HG03442 (cell line): ENCODE measurements around the gene FNBP1L.

Experiments
- ATAC-seq: cut with Tn5 transposase; IDR thresholded peaks from one replicate; pipeline ENCODE4 v1.9.1; 2021; ENCODE audit warnings: mild to moderate bottlenecking, moderate library complexity; ENCODE audit not compliant: unreplicated experiment

Gene FNBP1L

DNA sequence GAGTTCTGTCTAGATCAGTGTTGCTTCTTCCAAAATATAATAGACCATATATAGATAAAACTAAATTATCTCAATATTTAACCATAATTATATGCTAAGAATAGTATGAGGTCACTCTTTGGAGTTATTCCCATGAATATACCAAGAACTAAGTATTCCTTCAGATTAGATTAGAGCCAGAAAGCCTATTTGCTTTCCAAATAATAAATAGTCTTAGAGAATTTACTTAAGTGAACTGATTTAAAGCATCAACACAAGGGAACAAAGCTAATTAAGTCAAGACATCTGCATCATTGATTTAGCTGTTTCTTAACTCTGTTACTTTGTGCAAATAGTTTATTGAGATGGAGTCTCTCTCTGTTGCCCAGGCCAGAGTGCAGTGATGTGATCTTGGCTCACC is 35.7 kb downstream of the FNBP1L start:
- ATAC-seq = no peak

GRCh38 chr1:93488207-93488606 is 40.3 kb downstream of the FNBP1L start:
- no peak for ATAC-seq

- no peak for ATAC-seq
Measured at GRCh38 chr1:93489756-93490155, 41.8 kb downstream of the FNBP1L start.

DNA sequence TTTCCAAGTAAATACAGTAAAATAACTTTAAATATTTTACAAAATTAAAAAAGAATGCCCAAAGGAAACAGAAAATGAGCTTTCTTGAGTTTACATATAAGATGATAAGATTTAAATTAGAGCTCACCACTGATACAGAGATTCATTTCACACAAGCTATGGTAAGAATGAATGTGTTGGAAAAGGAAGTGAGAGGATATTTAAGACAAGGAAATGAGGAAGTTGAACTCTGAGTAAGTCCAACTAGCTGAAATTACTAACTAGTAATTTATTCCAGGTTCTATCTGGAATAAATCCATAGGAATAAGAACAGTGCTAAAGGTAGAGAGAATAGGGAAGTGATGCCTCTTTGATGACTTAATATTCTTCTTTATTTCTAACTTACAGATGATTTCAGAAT is 42.4 kb downstream of the FNBP1L start:
- ATAC-seq = no peak

GRCh38 chr1:93495911-93496310 is 48.0 kb downstream of the FNBP1L start:
- ATAC-seq = no peak

GRCh38 chr1:93496520-93496919 is 48.6 kb downstream of the FNBP1L start:
- no peak for ATAC-seq

DNA sequence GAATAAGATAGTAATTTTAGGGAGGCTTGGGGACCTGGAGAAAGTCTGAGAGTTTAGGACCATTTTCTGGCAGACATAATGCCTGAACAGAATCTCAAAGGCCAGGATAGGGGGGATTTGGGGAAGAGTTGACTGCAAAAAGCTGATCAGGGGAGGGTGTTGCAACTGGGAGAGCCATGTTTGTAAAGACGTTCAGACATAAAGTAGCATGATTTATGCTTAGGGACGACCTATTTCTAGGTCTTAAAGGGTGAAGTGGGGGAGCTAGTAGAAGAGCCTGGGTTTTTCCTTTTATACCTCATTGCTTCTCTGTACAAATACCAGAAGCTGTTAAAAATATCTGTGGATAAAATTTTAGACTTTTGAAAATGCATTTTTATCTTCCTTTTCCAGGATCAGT is 51.2 kb downstream of the FNBP1L start:
- ATAC-seq = no peak

DNA sequence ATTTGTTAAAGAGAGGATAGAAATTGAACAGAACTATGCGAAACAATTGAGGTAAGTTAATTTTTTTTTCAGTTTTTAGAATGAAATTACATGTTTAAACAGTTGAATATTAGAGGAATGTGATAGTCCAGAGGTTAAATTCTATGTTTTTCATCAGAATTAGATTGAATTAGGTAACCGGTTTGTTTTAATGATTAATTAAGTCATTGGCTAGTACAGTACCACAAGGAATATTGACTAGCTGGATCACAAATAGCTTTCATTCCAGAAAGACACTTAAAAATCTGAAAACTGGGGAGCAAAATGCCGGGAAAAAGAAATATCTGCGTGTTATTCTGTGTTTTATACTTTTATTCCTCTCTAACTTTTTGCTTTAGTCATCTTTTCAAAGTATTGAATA is 51.6 kb downstream of the FNBP1L start:
- ATAC-seq = no peak

GRCh38 chr1:93500275-93500674 is 52.4 kb downstream of the FNBP1L start:
- ATAC-seq = no peak

GRCh38 chr1:93501399-93501798 is 53.5 kb downstream of the FNBP1L start:
- ATAC-seq = no peak

- no peak for ATAC-seq
Measured at GRCh38 chr1:93501829-93502369, 54.0 kb downstream of the FNBP1L start.

- ATAC-seq = no peak
Measured at GRCh38 chr1:93502571-93502970, 54.7 kb downstream of the FNBP1L start.

DNA sequence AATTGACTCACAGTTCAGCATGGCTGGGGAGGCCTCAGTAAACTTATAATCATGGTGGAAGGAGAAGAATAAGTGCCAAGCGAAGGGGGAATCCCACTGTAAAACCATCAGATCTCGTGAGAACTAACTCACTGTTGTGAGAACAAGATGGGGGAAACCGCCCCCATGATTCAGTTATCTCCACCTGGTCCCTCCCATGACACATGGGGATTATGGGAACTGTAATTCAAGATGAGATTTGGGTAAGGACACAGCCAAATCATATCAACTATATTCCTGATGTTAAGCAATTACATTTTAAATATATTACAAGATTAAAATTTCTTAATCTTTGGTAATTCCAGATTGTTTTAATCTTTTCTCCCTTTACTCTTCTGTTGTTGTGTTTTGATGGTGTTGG is 55.2 kb downstream of the FNBP1L start:
- ATAC-seq = no peak

- no peak for ATAC-seq
Measured at GRCh38 chr1:93503816-93504215, 55.9 kb downstream of the FNBP1L start.

DNA sequence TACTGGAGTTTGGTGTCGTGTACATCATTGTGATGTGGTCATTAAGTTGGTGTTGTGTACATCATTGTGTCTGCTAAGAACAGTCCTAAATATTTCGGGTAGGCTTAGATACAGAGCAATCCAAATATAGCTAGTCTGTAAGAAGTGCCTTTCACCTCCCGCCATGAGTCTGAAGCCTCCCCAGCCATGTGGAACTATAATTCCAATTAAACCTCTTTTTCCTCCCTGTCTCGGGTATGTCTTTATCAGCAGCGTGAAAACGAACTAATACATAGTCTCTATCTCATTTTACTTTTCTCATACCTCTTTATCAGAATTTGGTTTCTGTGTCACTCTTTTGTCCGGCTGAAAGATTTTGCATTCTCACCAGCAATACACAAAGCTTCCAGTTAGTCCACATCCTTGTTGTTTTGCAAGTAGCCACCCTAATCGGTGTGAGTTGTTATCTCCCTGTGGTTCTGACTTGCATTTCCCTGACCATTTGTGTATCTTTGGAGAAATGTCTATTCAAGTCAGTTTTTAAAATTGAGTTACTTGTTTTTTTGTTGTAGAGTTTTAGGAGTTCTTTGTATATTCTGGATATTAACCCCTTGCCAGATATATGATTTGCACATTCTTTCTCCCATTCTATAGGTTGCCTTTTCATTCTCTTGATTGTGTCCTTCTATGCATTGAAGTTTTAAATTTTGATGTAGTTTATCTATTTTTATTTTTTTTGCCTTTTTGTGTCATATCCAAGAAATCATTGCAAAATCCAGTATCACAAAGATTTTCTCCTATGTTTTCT is 56.5 kb downstream of the FNBP1L start:
- no peak for ATAC-seq

DNA sequence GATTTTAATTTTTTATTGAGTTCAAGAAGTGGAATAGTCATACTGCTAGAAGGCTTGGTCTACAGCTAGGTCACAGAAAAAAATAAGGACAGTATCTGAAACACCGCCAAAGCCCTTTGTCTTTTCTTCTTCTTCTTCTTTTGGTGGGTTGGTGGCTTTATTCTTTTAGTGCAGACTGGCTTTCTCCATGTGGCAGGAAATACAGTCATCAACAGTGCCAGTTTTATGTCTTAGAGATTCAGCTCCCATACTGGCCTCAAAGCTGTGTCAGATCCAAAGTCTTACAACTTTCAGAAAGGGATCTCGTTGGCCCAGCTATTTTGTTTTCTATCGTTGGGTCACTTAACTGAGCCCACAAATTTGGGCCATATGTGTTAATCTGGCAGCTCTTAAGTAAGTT is 58.2 kb downstream of the FNBP1L start:
- ATAC-seq = no peak

GRCh38 chr1:93516164-93516563 is 68.2 kb downstream of the FNBP1L start:
- no peak for ATAC-seq

GRCh38 chr1:93518516-93518915 is 70.6 kb downstream of the FNBP1L start:
- no peak for ATAC-seq

- no peak for ATAC-seq
Measured at GRCh38 chr1:93519199-93519829, 71.4 kb downstream of the FNBP1L start.

DNA sequence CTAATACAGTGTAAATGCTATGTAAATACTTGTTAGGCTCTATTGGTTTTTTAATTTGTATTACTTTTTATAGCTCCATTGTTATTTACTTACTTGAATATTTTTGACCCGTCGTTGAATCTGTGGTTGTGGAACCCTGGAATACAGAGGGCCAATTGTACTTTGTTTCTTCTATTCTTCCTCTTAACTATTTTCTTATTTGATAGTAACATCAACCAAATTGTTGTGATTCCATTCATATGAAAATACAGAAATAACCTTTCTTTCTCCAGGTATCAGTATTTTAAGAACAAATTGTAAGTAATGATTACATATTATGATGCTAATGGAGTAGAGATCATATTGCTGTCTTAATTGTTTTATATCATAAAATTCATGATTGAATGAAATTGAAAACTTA is 73.7 kb downstream of the FNBP1L start:
- no peak for ATAC-seq

- ATAC-seq = no peak
Measured at GRCh38 chr1:93522721-93523120, 74.8 kb downstream of the FNBP1L start.

DNA sequence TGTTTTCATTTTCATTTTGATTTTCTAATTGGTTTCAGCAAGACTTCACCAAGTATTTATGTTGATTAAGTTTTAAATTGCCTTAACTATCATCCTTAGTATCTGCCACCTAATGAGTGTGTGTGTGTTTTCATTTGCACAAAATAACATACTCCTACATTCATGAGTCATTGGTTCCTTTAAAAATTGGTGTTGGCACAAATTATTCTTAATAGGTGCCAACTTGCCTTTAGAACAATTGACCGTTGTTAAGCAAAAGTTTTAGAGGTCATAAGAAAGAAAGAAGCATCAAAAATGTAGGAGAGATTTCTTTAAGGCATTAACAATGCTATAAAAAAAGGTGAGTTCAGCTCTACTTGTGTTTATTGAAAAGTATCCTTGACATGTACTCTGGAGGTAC is 77.5 kb downstream of the FNBP1L start:
- no peak for ATAC-seq
